Panc1 (cell line): ENCODE measurements around the gene FAR1. TPM values are rescaled to one million over a fixed set of nuclear protein-coding genes. Genes with fewer than 3 reads are reported as not detected.

Experiments
- ATAC-seq: fragments of 200-7000 bp; cut with Tn5 transposase; 2 replicates; pipeline ENCODE4 v1.9.1; 2020; ENCODE audit warnings: mild to moderate bottlenecking, moderate library complexity
- BruUV-seq: library from RNA; stranded (reverse); fragments of 400-500 nt; replicated peaks from 2 replicates; lab custom pipeline; 2021; lab: Mats Ljungman, UMichigan
- CTCF ChIA-PET: fragments of 300-600 bp; sonication (Branson Sonifier 250); formaldehyde crosslinking; loops from one replicate; lab custom pipeline; 2022; ENCODE audit warnings: antibody characterized with exemption; lab: Charles Lee
- POLR2A ChIA-PET: fragments of 300-600 bp; sonication (Branson Sonifier 250); formaldehyde crosslinking; loops from one replicate; lab custom pipeline; 2022; ENCODE audit warnings: antibody characterized with exemption; lab: Charles Lee
- DNase-seq: peaks from one replicate; pipeline ENCODE4 v3.0.0-alpha.2; 2010; ENCODE audit warnings: low read depth, low spot score
- H3K27ac ChIP-seq: 2 replicates; pipeline ENCODE4 v1.5.1; 2011; ENCODE audit warnings: mild to moderate bottlenecking, low read length, inconsistent platforms
- H3K27me3 ChIP-seq: fragments of 200-500 bp; sonication (Bioruptor generic); 2 replicates; pipeline ENCODE4 v1.6.0; 2014; ENCODE audit warnings: low read length, inconsistent platforms; ENCODE audit not compliant: control insufficient read depth, insufficient read depth
- H3K36me3 ChIP-seq: fragments of 200-500 bp; sonication (Bioruptor generic); 2 replicates; pipeline ENCODE4 v1.5.1; 2014; ENCODE audit warnings: inconsistent platforms, mild to moderate bottlenecking, low read length, moderate library complexity; ENCODE audit not compliant: control insufficient read depth, insufficient read depth
- H3K4me1 ChIP-seq: 2 replicates; pipeline ENCODE4 v1.5.1; 2011; ENCODE audit warnings: inconsistent platforms, mild to moderate bottlenecking, low read length, moderate library complexity; ENCODE audit not compliant: control insufficient read depth, insufficient read depth
- H3K4me3 ChIP-seq, 2 experiments: 2 replicates each; pipeline ENCODE4 v1.5.1; 2011 to 2012; ENCODE audit warnings: low read depth in 2 of 2, low read length in 2 of 2, mild to moderate bottlenecking in 2 of 2, inconsistent platforms in 1 of 2, moderate library complexity in 1 of 2
- H3K9me3 ChIP-seq: fragments of 200-500 bp; sonication (Bioruptor generic); 2 replicates; pipeline ENCODE4 v1.5.1; 2014; ENCODE audit warnings: low read depth, mild to moderate bottlenecking, inconsistent platforms, low read length, moderate library complexity; ENCODE audit not compliant: control insufficient read depth, insufficient read depth
- POLR2AphosphoS5 ChIP-seq: IDR thresholded peaks from 2 replicates; pipeline ENCODE4 v1.6.1; 2012; ENCODE audit warnings: mild to moderate bottlenecking, low read depth, low read length, moderate library complexity
- SIN3A ChIP-seq: IDR thresholded peaks from 2 replicates; pipeline ENCODE4 v1.6.1; 2012; ENCODE audit warnings: low read depth, mild to moderate bottlenecking, low read length, moderate library complexity, borderline replicate concordance; ENCODE audit not compliant: insufficient read depth
- TCF7L2 ChIP-seq: IDR thresholded peaks from 2 replicates; pipeline ENCODE4 v1.6.1; 2011; ENCODE audit warnings: mild to moderate bottlenecking, low read depth, low read length, inconsistent platforms
- in situ Hi-C: cut with HindIII; loops from 2 replicates; pipeline ENCODE4 v1.10.0; 2016; ENCODE audit warnings: low sequenced_read_pairs, low pct_unique_long_range_greater_than_20kb
- intact Hi-C: fragments of 100-400 bp; cut with micrococcal nuclease; formaldehyde crosslinking; loops from one replicate; pipeline ENCODE4 v1.10.0; 2022; ENCODE audit not compliant: unreplicated experiment
- total RNA-seq: library from RNA; stranded (reverse); gene quantifications from one replicate; pipeline ENCODE4 v1.2.1, GENCODE V29; 2021; ENCODE audit not compliant: unreplicated experiment
- TF ChIP-seq, protein P1 (sequence below), 2 experiments: IDR thresholded peaks; 2 replicates each; pipeline ENCODE4 v1.6.1; 2011 to 2012; ENCODE audit warnings: low read depth in 2 of 2, control low read depth in 1 of 2, low read length in 1 of 2, mild to moderate bottlenecking in 1 of 2, moderate library complexity in 1 of 2; ENCODE audit not compliant: insufficient read depth in 1 of 2
- TF ChIP-seq, protein P2 (sequence below): fragments of 450-650 bp; IDR thresholded peaks from 2 replicates; pipeline ENCODE4 v1.5.1; 2017; ENCODE audit warnings: mild to moderate bottlenecking

The FAR1 gene
- total RNA-seq, 1 experiment from 2014 or later, result 60.4 TPM

DNA sequence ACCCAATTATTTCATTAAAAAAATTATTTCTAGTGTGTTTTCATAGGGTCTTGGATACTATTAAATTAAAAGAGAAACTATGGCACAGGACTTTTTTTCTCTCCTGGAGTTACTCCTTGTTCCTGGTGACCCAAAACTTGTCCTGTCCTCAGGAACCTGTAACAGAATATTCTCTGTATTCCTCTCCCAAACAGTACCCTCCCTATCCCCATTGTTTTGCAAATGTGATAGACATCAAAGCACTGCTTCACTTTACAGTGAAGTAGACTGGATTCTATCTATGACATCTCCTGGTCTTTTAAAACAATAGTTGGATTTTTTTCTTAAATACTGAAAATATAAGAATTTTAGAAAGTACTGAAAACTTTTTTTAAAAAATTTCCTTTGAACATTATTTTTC, 37.2 kb downstream of the FAR1 start:
- in situ Hi-C loops, result no loop called here
- DNase-seq (no peak), ATAC-seq (no peak)
- Histone ChIP-seq H3K4me3 (no peak overlapping the region), H3K27ac (no peak overlapping the region), H3K36me3 (peaks cover 40% of the 10 kb centered on the region), H3K4me1 (no peaks in the 10 kb centered on the region), H3K27me3 (no peaks in the 10 kb centered on the region), H3K9me3 (no peaks in the 10 kb centered on the region)
- TF ChIP-seq, protein P1, sequence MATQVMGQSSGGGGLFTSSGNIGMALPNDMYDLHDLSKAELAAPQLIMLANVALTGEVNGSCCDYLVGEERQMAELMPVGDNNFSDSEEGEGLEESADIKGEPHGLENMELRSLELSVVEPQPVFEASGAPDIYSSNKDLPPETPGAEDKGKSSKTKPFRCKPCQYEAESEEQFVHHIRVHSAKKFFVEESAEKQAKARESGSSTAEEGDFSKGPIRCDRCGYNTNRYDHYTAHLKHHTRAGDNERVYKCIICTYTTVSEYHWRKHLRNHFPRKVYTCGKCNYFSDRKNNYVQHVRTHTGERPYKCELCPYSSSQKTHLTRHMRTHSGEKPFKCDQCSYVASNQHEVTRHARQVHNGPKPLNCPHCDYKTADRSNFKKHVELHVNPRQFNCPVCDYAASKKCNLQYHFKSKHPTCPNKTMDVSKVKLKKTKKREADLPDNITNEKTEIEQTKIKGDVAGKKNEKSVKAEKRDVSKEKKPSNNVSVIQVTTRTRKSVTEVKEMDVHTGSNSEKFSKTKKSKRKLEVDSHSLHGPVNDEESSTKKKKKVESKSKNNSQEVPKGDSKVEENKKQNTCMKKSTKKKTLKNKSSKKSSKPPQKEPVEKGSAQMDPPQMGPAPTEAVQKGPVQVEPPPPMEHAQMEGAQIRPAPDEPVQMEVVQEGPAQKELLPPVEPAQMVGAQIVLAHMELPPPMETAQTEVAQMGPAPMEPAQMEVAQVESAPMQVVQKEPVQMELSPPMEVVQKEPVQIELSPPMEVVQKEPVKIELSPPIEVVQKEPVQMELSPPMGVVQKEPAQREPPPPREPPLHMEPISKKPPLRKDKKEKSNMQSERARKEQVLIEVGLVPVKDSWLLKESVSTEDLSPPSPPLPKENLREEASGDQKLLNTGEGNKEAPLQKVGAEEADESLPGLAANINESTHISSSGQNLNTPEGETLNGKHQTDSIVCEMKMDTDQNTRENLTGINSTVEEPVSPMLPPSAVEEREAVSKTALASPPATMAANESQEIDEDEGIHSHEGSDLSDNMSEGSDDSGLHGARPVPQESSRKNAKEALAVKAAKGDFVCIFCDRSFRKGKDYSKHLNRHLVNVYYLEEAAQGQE (IDR thresholded peaks at IDR 0.05; ENCODE audit: insufficient read depth in 1 of 2, low read depth in 2 of 2, low read length in 1 of 2), result no peak
- TF ChIP-seq SIN3A (no peak), TCF7L2 (no peak), POLR2AphosphoS5 (no peak)
- TF ChIP-seq, protein P2, sequence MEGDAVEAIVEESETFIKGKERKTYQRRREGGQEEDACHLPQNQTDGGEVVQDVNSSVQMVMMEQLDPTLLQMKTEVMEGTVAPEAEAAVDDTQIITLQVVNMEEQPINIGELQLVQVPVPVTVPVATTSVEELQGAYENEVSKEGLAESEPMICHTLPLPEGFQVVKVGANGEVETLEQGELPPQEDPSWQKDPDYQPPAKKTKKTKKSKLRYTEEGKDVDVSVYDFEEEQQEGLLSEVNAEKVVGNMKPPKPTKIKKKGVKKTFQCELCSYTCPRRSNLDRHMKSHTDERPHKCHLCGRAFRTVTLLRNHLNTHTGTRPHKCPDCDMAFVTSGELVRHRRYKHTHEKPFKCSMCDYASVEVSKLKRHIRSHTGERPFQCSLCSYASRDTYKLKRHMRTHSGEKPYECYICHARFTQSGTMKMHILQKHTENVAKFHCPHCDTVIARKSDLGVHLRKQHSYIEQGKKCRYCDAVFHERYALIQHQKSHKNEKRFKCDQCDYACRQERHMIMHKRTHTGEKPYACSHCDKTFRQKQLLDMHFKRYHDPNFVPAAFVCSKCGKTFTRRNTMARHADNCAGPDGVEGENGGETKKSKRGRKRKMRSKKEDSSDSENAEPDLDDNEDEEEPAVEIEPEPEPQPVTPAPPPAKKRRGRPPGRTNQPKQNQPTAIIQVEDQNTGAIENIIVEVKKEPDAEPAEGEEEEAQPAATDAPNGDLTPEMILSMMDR, result no peak
- ChIA-PET CTCF (no interaction called here), POLR2A (no interaction called here)
- intact Hi-C loops, result no loop called here
- BruUV-seq, result no TSS peak

DNA sequence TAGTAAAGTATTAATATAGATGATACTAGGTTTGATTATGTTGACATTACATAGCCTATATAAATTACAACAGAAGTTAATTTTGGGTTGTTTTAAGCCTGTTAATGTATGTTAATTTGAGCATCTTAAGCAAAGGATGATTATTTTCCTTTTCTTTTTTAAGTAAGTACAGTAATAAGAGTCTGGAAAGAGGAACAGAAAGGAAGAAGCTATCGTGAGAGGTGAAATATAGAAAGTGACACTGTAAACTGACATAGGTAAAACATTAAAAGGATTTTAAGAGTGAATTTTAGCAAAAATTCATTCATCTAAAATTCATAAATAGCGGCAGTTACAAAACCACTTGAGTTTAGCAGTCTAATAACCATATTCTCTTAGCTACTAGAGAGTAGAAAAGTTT, 45.5 kb downstream of the FAR1 start:
- Histone ChIP-seq H3K4me3 (no peak overlapping the region), H3K36me3 (peaks cover 33% of the 10 kb centered on the region), H3K27ac (no peak overlapping the region), H3K27me3 (no peaks in the 10 kb centered on the region), H3K4me1 (no peaks in the 10 kb centered on the region), H3K9me3 (no peaks in the 10 kb centered on the region)
- BruUV-seq, result no TSS peak
- POLR2A ChIA-PET, result no interaction called here
- ATAC-seq (no peak), DNase-seq (no peak)
- TF ChIP-seq, protein P1 (IDR thresholded peaks at IDR 0.05; ENCODE audit: insufficient read depth in 1 of 2, low read depth in 2 of 2, low read length in 1 of 2), result no peak
- TF ChIP-seq POLR2AphosphoS5, result no peak
- in situ Hi-C loops, result no loop called here
- intact Hi-C loops, result no loop called here
- CTCF ChIA-PET, result no interaction called here
